Measurements from ENCODE around the gene UGT1A10.

The UGT1A10 gene

GRCh38 chr2:233800208-233800607 is 164.0 kb downstream of the UGT1A10 start:
- Histone ChIP-seq H3K27ac (ENCODE audit: low read length) (no peak overlapping the region), H3K4me3 (ENCODE audit: low read depth in 1 of 2, low read length in 2 of 2) (no peak overlapping the region), H3K9me3 (ENCODE audit: control insufficient read depth in 1 of 2, low read length in 2 of 2) (no peaks in the 10 kb centered on the region), H3K27me3 (ENCODE audit: low read depth, low read length) (no peaks in the 10 kb centered on the region), H3K4me1 (ENCODE audit: control insufficient read depth in 1 of 2, insufficient read depth in 2 of 2, low read length in 2 of 2) (no peaks in the 10 kb centered on the region), H3K36me3 (ENCODE audit: control insufficient read depth in 1 of 2, insufficient read depth in 2 of 2, low read length in 2 of 2) (no peaks in the 10 kb centered on the region)

GRCh38 chr2:233801357-233802131 is 165.3 kb downstream of the UGT1A10 start:
- H3K27me3 ChIP-seq (ENCODE audit: low read depth, low read length): no peaks in the 10 kb centered on the region
- no peak overlapping the region for H3K4me3 ChIP-seq (ENCODE audit: low read depth in 1 of 2, low read length in 2 of 2)
- H3K27ac ChIP-seq (ENCODE audit: low read length): no peak overlapping the region
- H3K36me3 ChIP-seq (ENCODE audit: control insufficient read depth in 1 of 2, insufficient read depth in 2 of 2, low read length in 2 of 2): no peaks in the 10 kb centered on the region
- no peaks in the 10 kb centered on the region for H3K9me3 ChIP-seq (ENCODE audit: control insufficient read depth in 1 of 2, low read length in 2 of 2)
- no peaks in the 10 kb centered on the region for H3K4me1 ChIP-seq (ENCODE audit: control insufficient read depth in 1 of 2, insufficient read depth in 2 of 2, low read length in 2 of 2)

- Histone ChIP-seq H3K27ac (ENCODE audit: low read length) (no peak overlapping the region), H3K9me3 (ENCODE audit: control insufficient read depth in 1 of 2, low read length in 2 of 2) (no peaks in the 10 kb centered on the region), H3K27me3 (ENCODE audit: low read depth, low read length) (no peaks in the 10 kb centered on the region), H3K4me1 (ENCODE audit: control insufficient read depth in 1 of 2, insufficient read depth in 2 of 2, low read length in 2 of 2) (no peaks in the 10 kb centered on the region), H3K36me3 (ENCODE audit: control insufficient read depth in 1 of 2, insufficient read depth in 2 of 2, low read length in 2 of 2) (no peaks in the 10 kb centered on the region), H3K4me3 (ENCODE audit: low read depth in 1 of 2, low read length in 2 of 2) (no peak overlapping the region)
Measured at GRCh38 chr2:233802132-233802815, 166.0 kb downstream of the UGT1A10 start.

- no peaks in the 10 kb centered on the region for H3K4me1 ChIP-seq (ENCODE audit: control insufficient read depth in 1 of 2, insufficient read depth in 2 of 2, low read length in 2 of 2)
- no peaks in the 10 kb centered on the region for H3K36me3 ChIP-seq (ENCODE audit: control insufficient read depth in 1 of 2, insufficient read depth in 2 of 2, low read length in 2 of 2)
- H3K27ac ChIP-seq (ENCODE audit: low read length): no peak overlapping the region
- no peaks in the 10 kb centered on the region for H3K9me3 ChIP-seq (ENCODE audit: control insufficient read depth in 1 of 2, low read length in 2 of 2)
- H3K27me3 ChIP-seq (ENCODE audit: low read depth, low read length): no peaks in the 10 kb centered on the region
- H3K4me3 ChIP-seq (ENCODE audit: low read depth in 1 of 2, low read length in 2 of 2): no peak overlapping the region
Measured at GRCh38 chr2:233803292-233803911, 167.2 kb downstream of the UGT1A10 start.

GRCh38 chr2:233803994-233804393 is 167.7 kb downstream of the UGT1A10 start:
- Histone ChIP-seq H3K27me3 (ENCODE audit: low read depth, low read length) (no peaks in the 10 kb centered on the region), H3K36me3 (ENCODE audit: control insufficient read depth in 1 of 2, insufficient read depth in 2 of 2, low read length in 2 of 2) (no peaks in the 10 kb centered on the region), H3K4me3 (ENCODE audit: low read depth in 1 of 2, low read length in 2 of 2) (no peak overlapping the region), H3K9me3 (ENCODE audit: control insufficient read depth in 1 of 2, low read length in 2 of 2) (no peaks in the 10 kb centered on the region), H3K4me1 (ENCODE audit: control insufficient read depth in 1 of 2, insufficient read depth in 2 of 2, low read length in 2 of 2) (no peaks in the 10 kb centered on the region), H3K27ac (ENCODE audit: low read length) (no peak overlapping the region)

- no peak overlapping the region for H3K27ac ChIP-seq (ENCODE audit: low read length)
- no peak overlapping the region for H3K4me3 ChIP-seq (ENCODE audit: low read depth in 1 of 2, low read length in 2 of 2)
- H3K27me3 ChIP-seq (ENCODE audit: low read depth, low read length): no peaks in the 10 kb centered on the region
- no peaks in the 10 kb centered on the region for H3K9me3 ChIP-seq (ENCODE audit: control insufficient read depth in 1 of 2, low read length in 2 of 2)
- H3K4me1 ChIP-seq (ENCODE audit: control insufficient read depth in 1 of 2, insufficient read depth in 2 of 2, low read length in 2 of 2): no peaks in the 10 kb centered on the region
- H3K36me3 ChIP-seq (ENCODE audit: control insufficient read depth in 1 of 2, insufficient read depth in 2 of 2, low read length in 2 of 2): no peaks in the 10 kb centered on the region
Measured at GRCh38 chr2:233807215-233807865, 171.1 kb downstream of the UGT1A10 start.

- Histone ChIP-seq H3K36me3 (ENCODE audit: control insufficient read depth in 1 of 2, insufficient read depth in 2 of 2, low read length in 2 of 2) (no peaks in the 10 kb centered on the region), H3K27ac (ENCODE audit: low read length) (no peak overlapping the region), H3K9me3 (ENCODE audit: control insufficient read depth in 1 of 2, low read length in 2 of 2) (no peaks in the 10 kb centered on the region), H3K4me1 (ENCODE audit: control insufficient read depth in 1 of 2, insufficient read depth in 2 of 2, low read length in 2 of 2) (no peaks in the 10 kb centered on the region), H3K27me3 (ENCODE audit: low read depth, low read length) (peaks cover 2% of the 10 kb centered on the region), H3K4me3 (ENCODE audit: low read depth in 1 of 2, low read length in 2 of 2) (no peak overlapping the region)
Measured at GRCh38 chr2:233807966-233808935, 172.0 kb downstream of the UGT1A10 start.

GRCh38 chr2:233810385-233810784 is 174.1 kb downstream of the UGT1A10 start:
- H3K36me3 ChIP-seq (ENCODE audit: control insufficient read depth in 1 of 2, insufficient read depth in 2 of 2, low read length in 2 of 2): no peaks in the 10 kb centered on the region
- no peaks in the 10 kb centered on the region for H3K4me1 ChIP-seq (ENCODE audit: control insufficient read depth in 1 of 2, insufficient read depth in 2 of 2, low read length in 2 of 2)
- H3K4me3 ChIP-seq (ENCODE audit: low read depth in 1 of 2, low read length in 2 of 2): no peak overlapping the region
- no peaks in the 10 kb centered on the region for H3K9me3 ChIP-seq (ENCODE audit: control insufficient read depth in 1 of 2, low read length in 2 of 2)
- no peak overlapping the region for H3K27ac ChIP-seq (ENCODE audit: low read length)
- H3K27me3 ChIP-seq (ENCODE audit: low read depth, low read length): peaks cover 3% of the 10 kb centered on the region

GRCh38 chr2:233811087-233811486 is 174.8 kb downstream of the UGT1A10 start:
- Histone ChIP-seq H3K27ac (ENCODE audit: low read length) (no peak overlapping the region), H3K36me3 (ENCODE audit: control insufficient read depth in 1 of 2, insufficient read depth in 2 of 2, low read length in 2 of 2) (no peaks in the 10 kb centered on the region), H3K4me3 (ENCODE audit: low read depth in 1 of 2, low read length in 2 of 2) (no peak overlapping the region), H3K27me3 (ENCODE audit: low read depth, low read length) (peaks cover 3% of the 10 kb centered on the region), H3K9me3 (ENCODE audit: control insufficient read depth in 1 of 2, low read length in 2 of 2) (no peaks in the 10 kb centered on the region), H3K4me1 (ENCODE audit: control insufficient read depth in 1 of 2, insufficient read depth in 2 of 2, low read length in 2 of 2) (no peaks in the 10 kb centered on the region)

GRCh38 chr2:233811732-233812131 is 175.5 kb downstream of the UGT1A10 start:
- Histone ChIP-seq H3K27ac (ENCODE audit: low read length) (no peak overlapping the region), H3K4me1 (ENCODE audit: control insufficient read depth in 1 of 2, insufficient read depth in 2 of 2, low read length in 2 of 2) (no peaks in the 10 kb centered on the region), H3K9me3 (ENCODE audit: control insufficient read depth in 1 of 2, low read length in 2 of 2) (no peaks in the 10 kb centered on the region), H3K27me3 (ENCODE audit: low read depth, low read length) (peaks cover 3% of the 10 kb centered on the region), H3K36me3 (ENCODE audit: control insufficient read depth in 1 of 2, insufficient read depth in 2 of 2, low read length in 2 of 2) (no peaks in the 10 kb centered on the region), H3K4me3 (ENCODE audit: low read depth in 1 of 2, low read length in 2 of 2) (no peak overlapping the region)

Data from muscle layer of duodenum (tissue), 2 donors.